Parathyroid adenoma (tissue), 2 donors: ENCODE data around the gene STBD1.

Experiments used
- H2AFZ ChIP-seq: fragments of 300-600 bp; sonication (generic); one replicate; pipeline ENCODE4 v1.7.0; 2017; ENCODE audit warnings: antibody characterized with exemption, mild to moderate bottlenecking
- H3K27ac ChIP-seq: fragments of 300-600 bp; sonication (generic); one replicate; pipeline ENCODE4 v1.7.0; 2017
- H3K27me3 ChIP-seq: fragments of 300-600 bp; sonication (generic); one replicate; pipeline ENCODE4 v1.7.0; 2017; ENCODE audit warnings: low read length; ENCODE audit not compliant: control insufficient read depth, insufficient read depth
- H3K36me3 ChIP-seq: fragments of 300-600 bp; sonication (generic); one replicate; pipeline ENCODE4 v1.7.0; 2017; ENCODE audit warnings: low read length; ENCODE audit not compliant: control insufficient read depth, insufficient read depth
- H3K4me1 ChIP-seq: fragments of 300-600 bp; sonication (generic); one replicate; pipeline ENCODE4 v1.7.0; 2017; ENCODE audit warnings: control low read depth
- H3K4me2 ChIP-seq: fragments of 300-600 bp; sonication (generic); one replicate; pipeline ENCODE4 v1.7.0; 2017; ENCODE audit warnings: low read length
- H3K4me3 ChIP-seq: fragments of 300-600 bp; sonication (generic); one replicate; pipeline ENCODE4 v1.7.0; 2017; ENCODE audit warnings: low read depth, low read length
- H3K79me2 ChIP-seq: fragments of 300-600 bp; sonication (generic); one replicate; pipeline ENCODE4 v1.7.0; 2017; ENCODE audit warnings: control low read depth
- H3K9ac ChIP-seq: fragments of 300-600 bp; sonication (generic); one replicate; pipeline ENCODE4 v1.7.0; 2017; ENCODE audit warnings: mild to moderate bottlenecking
- H3K9me3 ChIP-seq: fragments of 300-600 bp; sonication (generic); one replicate; pipeline ENCODE4 v1.7.0; 2017; ENCODE audit warnings: low read length; ENCODE audit not compliant: control insufficient read depth
- TF ChIP-seq, protein P1 (sequence below): fragments of 300-600 bp; sonication (generic); IDR thresholded peaks from one replicate; pipeline ENCODE4 v1.7.0; 2017; ENCODE audit warnings: antibody characterized with exemption, mild to moderate bottlenecking
- donor health status: primary hyperparathyroidism.

The STBD1 gene

DNA sequence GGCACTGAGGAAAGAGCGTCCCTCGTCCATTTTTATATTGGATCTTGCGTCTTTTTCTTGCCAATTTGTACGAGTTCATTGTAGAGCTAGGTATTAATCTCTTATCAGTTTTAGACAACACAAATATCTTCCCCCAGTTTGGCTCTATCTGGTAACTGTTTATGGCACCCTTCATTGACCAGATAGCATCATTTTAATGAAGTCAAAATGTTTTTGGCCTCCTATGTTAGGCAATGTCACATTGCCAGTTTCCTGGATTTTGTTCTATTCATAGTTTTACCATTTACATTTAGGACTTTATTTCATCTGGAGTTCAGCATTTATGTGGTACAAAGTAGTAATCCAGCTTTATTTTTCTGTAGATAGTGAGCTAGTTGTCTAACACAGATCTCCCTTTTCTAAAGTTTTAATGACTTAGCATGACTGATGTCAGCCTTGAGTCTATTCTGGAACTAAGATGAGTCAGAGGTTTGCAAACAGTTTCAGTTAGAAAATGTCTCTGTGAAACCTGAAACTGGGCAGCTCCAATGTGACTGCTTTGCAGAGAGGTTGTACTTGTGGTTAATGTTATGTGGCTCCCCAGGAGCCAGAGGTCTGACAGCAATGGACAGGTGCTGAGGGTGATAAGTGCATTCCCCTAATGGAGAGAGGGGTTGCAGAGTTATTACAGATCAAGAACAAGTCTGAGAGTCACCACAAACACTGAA lies 5.3 kb upstream of the STBD1 start:
- Histone ChIP-seq H3K4me1 (no peaks in the 10 kb centered on the region), H3K79me2 (no peaks in the 10 kb centered on the region), H3K27me3 (no peaks in the 10 kb centered on the region), H3K9me3 (no peaks in the 10 kb centered on the region), H3K36me3 (no peaks in the 10 kb centered on the region), H3K9ac (no peak overlapping the region), H3K4me3 (no peak overlapping the region), H2AFZ (no peak overlapping the region), H3K4me2 (no peak overlapping the region), H3K27ac (no peak overlapping the region)
- TF ChIP-seq, protein P1, sequence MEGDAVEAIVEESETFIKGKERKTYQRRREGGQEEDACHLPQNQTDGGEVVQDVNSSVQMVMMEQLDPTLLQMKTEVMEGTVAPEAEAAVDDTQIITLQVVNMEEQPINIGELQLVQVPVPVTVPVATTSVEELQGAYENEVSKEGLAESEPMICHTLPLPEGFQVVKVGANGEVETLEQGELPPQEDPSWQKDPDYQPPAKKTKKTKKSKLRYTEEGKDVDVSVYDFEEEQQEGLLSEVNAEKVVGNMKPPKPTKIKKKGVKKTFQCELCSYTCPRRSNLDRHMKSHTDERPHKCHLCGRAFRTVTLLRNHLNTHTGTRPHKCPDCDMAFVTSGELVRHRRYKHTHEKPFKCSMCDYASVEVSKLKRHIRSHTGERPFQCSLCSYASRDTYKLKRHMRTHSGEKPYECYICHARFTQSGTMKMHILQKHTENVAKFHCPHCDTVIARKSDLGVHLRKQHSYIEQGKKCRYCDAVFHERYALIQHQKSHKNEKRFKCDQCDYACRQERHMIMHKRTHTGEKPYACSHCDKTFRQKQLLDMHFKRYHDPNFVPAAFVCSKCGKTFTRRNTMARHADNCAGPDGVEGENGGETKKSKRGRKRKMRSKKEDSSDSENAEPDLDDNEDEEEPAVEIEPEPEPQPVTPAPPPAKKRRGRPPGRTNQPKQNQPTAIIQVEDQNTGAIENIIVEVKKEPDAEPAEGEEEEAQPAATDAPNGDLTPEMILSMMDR = no peak

DNA sequence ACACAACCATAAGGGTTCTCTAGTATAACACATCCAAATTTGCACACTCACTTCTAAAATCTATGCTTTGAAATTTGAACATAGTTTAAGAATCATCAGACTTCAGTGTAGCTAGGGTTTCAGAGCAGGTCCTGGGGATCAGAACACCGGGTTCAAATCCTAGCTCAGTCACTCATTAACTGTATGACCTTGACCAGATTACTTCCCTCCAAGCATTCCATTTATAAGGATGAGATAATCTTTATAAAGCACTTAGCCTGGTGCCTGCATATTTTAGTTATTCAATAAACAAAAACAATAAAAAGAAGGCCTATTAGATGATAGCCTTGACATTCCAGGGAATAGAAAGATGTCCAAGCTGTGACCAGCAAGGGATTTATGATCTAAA lies 4.8 kb upstream of the STBD1 start:
- H3K9me3 ChIP-seq = no peaks in the 10 kb centered on the region
- no peak overlapping the region for H3K27ac ChIP-seq
- no peak overlapping the region for H3K9ac ChIP-seq

DNA sequence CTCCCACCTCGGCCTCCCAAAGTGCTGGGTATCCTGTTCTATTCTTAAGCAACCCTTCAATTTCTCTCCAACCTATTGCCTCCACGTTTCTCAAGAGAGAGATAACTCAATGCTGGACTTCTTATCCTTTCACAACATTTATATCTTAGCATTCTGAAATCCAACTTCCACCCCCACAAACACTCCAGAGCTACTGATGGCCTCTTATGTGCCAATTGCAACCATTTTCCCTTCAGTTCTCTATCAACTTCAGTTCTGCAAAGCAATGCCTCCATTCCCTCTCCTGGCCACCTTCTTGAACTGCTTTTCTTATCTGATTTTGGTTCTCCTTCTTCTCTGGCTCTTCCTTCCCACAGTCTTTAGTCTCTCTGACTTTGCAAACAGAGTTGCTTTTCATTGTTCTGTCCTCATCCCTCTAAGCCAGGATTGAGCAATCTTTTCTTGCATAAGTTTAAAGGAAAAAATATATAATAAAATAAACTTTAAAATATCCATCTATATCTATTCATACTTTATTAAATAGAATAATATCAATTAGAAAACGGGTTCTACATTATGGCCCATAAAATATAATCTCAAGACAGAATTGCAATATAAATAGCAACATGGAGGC lies 3.6 kb upstream of the STBD1 start:
- Histone ChIP-seq H3K4me2 (no peak overlapping the region), H3K27me3 (no peaks in the 10 kb centered on the region), H3K9me3 (no peaks in the 10 kb centered on the region), H3K79me2 (no peaks in the 10 kb centered on the region), H2AFZ (no peak overlapping the region), H3K27ac (no peak overlapping the region), H3K4me3 (no peak overlapping the region), H3K9ac (no peak overlapping the region), H3K4me1 (no peaks in the 10 kb centered on the region), H3K36me3 (no peaks in the 10 kb centered on the region)
- TF ChIP-seq, protein P1 = no peak

More for the DNA sequence above, 4.8 kb upstream of the STBD1 start:
- Histone ChIP-seq H3K4me3 (no peak overlapping the region), H3K4me2 (no peak overlapping the region), H2AFZ (no peak overlapping the region), H3K36me3 (no peaks in the 10 kb centered on the region), H3K27me3 (no peaks in the 10 kb centered on the region), H3K4me1 (no peaks in the 10 kb centered on the region), H3K79me2 (no peaks in the 10 kb centered on the region)
- TF ChIP-seq, protein P1 = no peak

DNA sequence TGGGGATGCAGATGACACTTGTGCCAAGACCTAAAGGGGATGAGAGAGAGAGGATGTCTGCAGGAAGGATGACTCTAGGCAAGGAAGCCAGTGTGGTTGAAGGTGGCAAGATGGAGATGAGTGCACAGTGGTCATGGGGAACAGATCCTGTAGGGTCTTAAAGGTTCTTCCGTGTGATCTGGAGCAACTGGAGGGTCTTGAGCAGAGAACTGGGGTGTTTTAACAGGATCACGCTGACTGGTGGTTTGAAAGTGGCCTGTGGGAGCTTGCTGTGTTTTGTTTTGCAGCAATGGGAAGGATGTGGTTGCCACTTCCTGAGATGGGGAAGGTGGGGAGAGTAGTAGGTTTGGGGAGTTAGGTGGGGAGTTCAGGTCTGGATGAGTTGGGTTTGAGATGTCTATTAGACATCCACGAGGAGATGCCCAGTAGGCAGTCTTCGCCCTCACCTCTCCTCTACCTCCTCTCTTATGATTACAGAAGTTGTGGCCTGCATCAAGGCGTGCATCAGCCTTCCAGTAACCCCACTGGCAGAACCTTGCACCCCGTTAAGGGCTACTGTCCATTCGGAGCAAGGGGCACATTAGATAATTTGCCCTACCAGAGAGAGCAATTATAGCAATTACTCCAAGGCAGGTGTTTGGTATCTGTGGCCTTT lies 1.4 kb upstream of the STBD1 start:
- Histone ChIP-seq H2AFZ (peak overlapping the region; percentile 91), H3K9ac (no peak overlapping the region), H3K36me3 (no peaks in the 10 kb centered on the region), H3K9me3 (no peaks in the 10 kb centered on the region), H3K27ac (no peak overlapping the region), H3K4me2 (no peak overlapping the region), H3K4me3 (no peak overlapping the region), H3K4me1 (no peaks in the 10 kb centered on the region), H3K27me3 (no peaks in the 10 kb centered on the region), H3K79me2 (no peaks in the 10 kb centered on the region)
- TF ChIP-seq, protein P1 = no peak
